Measurements from ENCODE around the gene IRF5.

DNA sequence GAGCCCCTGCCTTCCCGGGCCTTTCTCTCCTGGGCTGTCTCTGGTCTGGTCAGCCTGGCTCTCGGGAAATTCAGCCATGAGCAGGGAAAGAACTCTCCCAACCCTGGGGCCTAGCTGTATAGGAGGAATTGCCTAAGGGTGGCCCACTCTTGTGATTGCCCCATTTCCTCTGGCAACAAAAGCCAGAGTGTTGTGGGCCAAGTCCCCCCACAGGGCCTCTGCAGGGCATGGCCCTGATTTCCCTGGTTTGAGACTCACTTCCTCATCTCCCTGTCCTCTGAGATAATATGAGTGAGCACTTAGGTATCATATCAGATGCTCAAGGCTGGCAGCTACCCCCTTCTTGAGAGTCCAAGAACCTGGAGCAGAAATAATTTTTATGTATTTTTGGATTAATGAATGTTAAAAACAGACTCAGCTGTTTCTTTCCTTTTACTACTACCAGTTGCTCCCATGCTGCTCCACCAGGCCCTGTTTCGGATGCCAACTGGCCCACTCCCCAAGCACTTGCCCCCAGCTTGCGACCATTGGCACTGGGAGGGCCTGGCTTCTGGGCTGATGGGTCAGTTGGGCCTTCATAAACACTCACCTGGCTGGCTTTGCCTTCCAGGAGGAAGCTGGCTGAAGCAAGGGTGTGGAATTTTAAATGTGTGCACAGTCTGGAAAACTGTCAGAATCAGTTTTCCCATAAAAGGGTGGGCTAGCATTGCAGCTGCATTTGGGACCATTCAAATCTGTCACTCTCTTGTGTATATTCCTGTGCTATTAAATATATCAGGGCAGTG lies 11.4 kb downstream of the IRF5 start:
- TF ChIP-seq, protein P1, sequence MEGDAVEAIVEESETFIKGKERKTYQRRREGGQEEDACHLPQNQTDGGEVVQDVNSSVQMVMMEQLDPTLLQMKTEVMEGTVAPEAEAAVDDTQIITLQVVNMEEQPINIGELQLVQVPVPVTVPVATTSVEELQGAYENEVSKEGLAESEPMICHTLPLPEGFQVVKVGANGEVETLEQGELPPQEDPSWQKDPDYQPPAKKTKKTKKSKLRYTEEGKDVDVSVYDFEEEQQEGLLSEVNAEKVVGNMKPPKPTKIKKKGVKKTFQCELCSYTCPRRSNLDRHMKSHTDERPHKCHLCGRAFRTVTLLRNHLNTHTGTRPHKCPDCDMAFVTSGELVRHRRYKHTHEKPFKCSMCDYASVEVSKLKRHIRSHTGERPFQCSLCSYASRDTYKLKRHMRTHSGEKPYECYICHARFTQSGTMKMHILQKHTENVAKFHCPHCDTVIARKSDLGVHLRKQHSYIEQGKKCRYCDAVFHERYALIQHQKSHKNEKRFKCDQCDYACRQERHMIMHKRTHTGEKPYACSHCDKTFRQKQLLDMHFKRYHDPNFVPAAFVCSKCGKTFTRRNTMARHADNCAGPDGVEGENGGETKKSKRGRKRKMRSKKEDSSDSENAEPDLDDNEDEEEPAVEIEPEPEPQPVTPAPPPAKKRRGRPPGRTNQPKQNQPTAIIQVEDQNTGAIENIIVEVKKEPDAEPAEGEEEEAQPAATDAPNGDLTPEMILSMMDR (IDR thresholded peaks at IDR 0.05; ENCODE audit: low read depth, low read length, poor library complexity, severe bottlenecking): no peak
- no peak for TF ChIP-seq EZH2phosphoT487 (IDR thresholded peaks at IDR 0.05; ENCODE audit: borderline replicate concordance, low read length)
